Keratinocyte (primary cell): Measurements from ENCODE around the gene GRK5. TPM values are rescaled to one million over a fixed set of nuclear protein-coding genes. Genes with fewer than 3 reads are reported as not detected.
A peak's percentile ranks its signal among the peaks of the same experiment; 100 is the strongest.

Experiments
- DNase-seq: peaks from one replicate; pipeline ENCODE4 v3.0.0-alpha.2; 2011; ENCODE audit warnings: low read depth, missing footprints, low spot score
- FAIRE-seq: peaks from 2 replicates; lab custom pipeline; 2011; peaks lifted over from hg19 to GRCh38; lab: Jason Lieb, UNC
- H2AFZ ChIP-seq: 2 replicates; pipeline ENCODE4 v1.6.0; 2012; ENCODE audit warnings: low read length, control low read depth, inconsistent platforms; ENCODE audit not compliant: control insufficient read depth
- H3K27ac ChIP-seq: 2 replicates; pipeline ENCODE4 v1.5.1; 2011; ENCODE audit warnings: low read length; ENCODE audit not compliant: control insufficient read depth, insufficient read depth
- H3K27me3 ChIP-seq: 3 replicates; pipeline ENCODE4 v1.6.0; 2011; ENCODE audit warnings: low read length; ENCODE audit not compliant: control insufficient read depth, insufficient read depth; ENCODE audit errors: extremely low read depth
- H3K36me3 ChIP-seq, 2 experiments: 2 replicates in 1 of 2; 3 replicates in 1 of 2; pipeline ENCODE4 v1.5.1; 2011; ENCODE audit warnings: low read length in 2 of 2, mild to moderate bottlenecking in 1 of 2; ENCODE audit not compliant: control insufficient read depth in 2 of 2, insufficient read depth in 2 of 2; ENCODE audit errors: extremely low read depth in 1 of 2
- H3K4me1 ChIP-seq: 3 replicates; pipeline ENCODE4 v1.5.1; 2011; ENCODE audit warnings: low read length; ENCODE audit not compliant: control insufficient read depth, insufficient read depth; ENCODE audit errors: extremely low read depth
- H3K4me2 ChIP-seq: 3 replicates; pipeline ENCODE4 v1.6.0; 2011; ENCODE audit warnings: low read depth, low read length; ENCODE audit not compliant: control insufficient read depth, insufficient read depth; ENCODE audit errors: extremely low read depth
- H3K4me3 ChIP-seq, 3 experiments: fragments of 200-600 bp in 1 of 3; sonication (generic) in 1 of 3; 2 replicates in 2 of 3; 3 replicates in 1 of 3; pipeline ENCODE4 v1.5.1; 2011 to 2016; ENCODE audit warnings: low read length in 3 of 3, mild to moderate bottlenecking in 3 of 3, control low read depth in 2 of 3, inconsistent platforms in 1 of 3, low read depth in 1 of 3, mixed read lengths in 1 of 3, mixed run types in 1 of 3, moderate library complexity in 1 of 3; ENCODE audit not compliant: control insufficient read depth in 2 of 3, insufficient read depth in 2 of 3; ENCODE audit errors: extremely low read depth in 1 of 3
- H3K79me2 ChIP-seq: 2 replicates; pipeline ENCODE4 v1.6.0; 2012; ENCODE audit warnings: low read length; ENCODE audit not compliant: control insufficient read depth, insufficient read depth
- H3K9ac ChIP-seq: 3 replicates; pipeline ENCODE4 v1.6.0; 2011; ENCODE audit warnings: low read length; ENCODE audit not compliant: control insufficient read depth, insufficient read depth; ENCODE audit errors: extremely low read depth
- H3K9me1 ChIP-seq: 3 replicates; pipeline ENCODE4 v1.6.0; 2011; ENCODE audit warnings: low read length; ENCODE audit not compliant: control insufficient read depth, insufficient read depth; ENCODE audit errors: extremely low read depth
- H3K9me3 ChIP-seq: 2 replicates; pipeline ENCODE4 v1.5.1; 2012; ENCODE audit warnings: low read depth, low read length; ENCODE audit not compliant: control insufficient read depth
- H4K20me1 ChIP-seq: 3 replicates; pipeline ENCODE4 v1.6.0; 2011; ENCODE audit warnings: low read length; ENCODE audit not compliant: control insufficient read depth, insufficient read depth; ENCODE audit errors: extremely low read depth
- EZH2 ChIP-seq: IDR thresholded peaks from one replicate; pipeline ENCODE4 v1.6.1; 2012; ENCODE audit warnings: inconsistent platforms, mild to moderate bottlenecking, low read length, moderate library complexity
- dilution Hi-C: fragments of 300-500 bp; cut with MboI; formaldehyde crosslinking; loops from one replicate; pipeline ENCODE4 v1.7.0; 2020; ENCODE audit warnings: low sequenced_read_pairs; ENCODE audit not compliant: extremely low pct_ligation_motif_present
- polyA minus RNA-seq, 3 experiments: library from RNA; depleted of rRNA, polyadenylated mRNA; stranded (reverse); fragments of >200 nt; gene quantifications; 1 replicate in 1 of 3; 2 replicates in 1 of 3; 3 replicates in 1 of 3; pipeline ENCODE4 v1.2.3, GENCODE V29; 2011
- polyA plus RNA-seq, 5 experiments: library from polyadenylated mRNA; depleted of rRNA in 3 of 5; stranded (reverse) in 3 of 5; stranded (forward) in 1 of 5; unstranded in 1 of 5; fragments of >200 nt; gene quantifications; 1 replicate in 1 of 5; 2 replicates in 3 of 5; 3 replicates in 1 of 5; pipeline versions ENCODE4 v1.2.1 to v1.2.3, GENCODE V29; 2011 to 2012; ENCODE audit warnings: missing spikeins in 2 of 5, low read depth in 1 of 5, low replicate concordance in 1 of 5
- TF ChIP-seq, protein P1 (sequence below), 3 experiments: IDR thresholded peaks in 1 of 3; conservative IDR thresholded peaks in 1 of 3; optimal IDR thresholded peaks in 1 of 3; 2 replicates in 2 of 3; 3 replicates in 1 of 3; pipeline versions ENCODE3 to v1.5.1; 2011; ENCODE audit warnings: low read length in 3 of 3, mild to moderate bottlenecking in 3 of 3, moderate library complexity in 2 of 3, control low read depth in 1 of 3, inconsistent platforms in 1 of 3; ENCODE audit not compliant: insufficient read depth in 2 of 3; ENCODE audit errors: extremely low read depth in 1 of 3

GRK5 gene
- polyA plus RNA-seq (3.6 to 12.2 TPM (median 7.6 TPM) in 3 replicates), polyA minus RNA-seq (3.6 to 10.9 TPM (median 5.2 TPM) in 3 replicates)
- polyA plus RNA-seq (2011; ENCODE audit: low read depth), result 2.8 TPM
- polyA plus RNA-seq (2011; cell fraction: cytosol; rRNA removed), result 6.6 and 7.3 TPM in 2 replicates
- 6.1 and 8.2 TPM in 2 replicates for polyA plus RNA-seq (2011; cell fraction: nucleus; rRNA removed)
- polyA plus RNA-seq (2012; ENCODE audit: low replicate concordance), result 3.0 and 12.6 TPM in 2 replicates
- 3.5 TPM for polyA minus RNA-seq (2011; cell fraction: cytosol; rRNA and poly(A)+ RNA removed)
- 2.2 and 3.3 TPM in 2 replicates for polyA minus RNA-seq (2011; cell fraction: nucleus; rRNA and poly(A)+ RNA removed)

DNA sequence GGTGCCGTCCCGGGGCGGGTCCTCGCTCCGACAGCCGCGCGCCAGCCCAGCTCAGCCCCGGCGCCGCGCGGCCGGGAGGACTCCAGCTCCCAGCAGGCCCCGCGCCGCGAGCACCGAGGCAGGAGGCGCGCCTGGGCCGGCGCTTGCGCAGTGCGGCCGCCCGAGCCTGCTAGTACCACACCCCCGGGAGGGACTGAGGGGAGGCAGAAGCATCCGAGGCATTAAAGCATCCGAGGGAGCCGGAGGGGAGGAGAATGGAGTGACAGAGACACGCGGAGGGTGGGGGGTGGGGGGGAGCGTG lies at the start of gene GRK5:
Gene GRK5 (plus strand): TSS at position 206 of the 301 bp plus-strand sequence. CDS start 347 bp downstream, outside the sequence.
- Histone ChIP-seq H3K4me1 (peaks cover 45% of the 10 kb centered on the region), H3K36me3 (no peaks in the 10 kb centered on the region), H3K9me3 (no peaks in the 10 kb centered on the region), H3K27me3 (no peaks in the 10 kb centered on the region), H3K9me1 (no peaks in the 10 kb centered on the region), H3K4me2 (peak within 1 kb of the TSS; percentile 91), H3K27ac (peak within 1 kb of the TSS; percentile 62), H3K79me2 (peaks cover 16% of the 10 kb centered on the region), H3K4me3 (peak within 1 kb of the TSS; percentile 63 to 94 (median 91)), H2AFZ (peak within 1 kb of the TSS; percentile 78), H4K20me1 (no peaks in the 10 kb centered on the region), H3K9ac (peak within 1 kb of the TSS; percentile 70)
- TF ChIP-seq, protein P1, sequence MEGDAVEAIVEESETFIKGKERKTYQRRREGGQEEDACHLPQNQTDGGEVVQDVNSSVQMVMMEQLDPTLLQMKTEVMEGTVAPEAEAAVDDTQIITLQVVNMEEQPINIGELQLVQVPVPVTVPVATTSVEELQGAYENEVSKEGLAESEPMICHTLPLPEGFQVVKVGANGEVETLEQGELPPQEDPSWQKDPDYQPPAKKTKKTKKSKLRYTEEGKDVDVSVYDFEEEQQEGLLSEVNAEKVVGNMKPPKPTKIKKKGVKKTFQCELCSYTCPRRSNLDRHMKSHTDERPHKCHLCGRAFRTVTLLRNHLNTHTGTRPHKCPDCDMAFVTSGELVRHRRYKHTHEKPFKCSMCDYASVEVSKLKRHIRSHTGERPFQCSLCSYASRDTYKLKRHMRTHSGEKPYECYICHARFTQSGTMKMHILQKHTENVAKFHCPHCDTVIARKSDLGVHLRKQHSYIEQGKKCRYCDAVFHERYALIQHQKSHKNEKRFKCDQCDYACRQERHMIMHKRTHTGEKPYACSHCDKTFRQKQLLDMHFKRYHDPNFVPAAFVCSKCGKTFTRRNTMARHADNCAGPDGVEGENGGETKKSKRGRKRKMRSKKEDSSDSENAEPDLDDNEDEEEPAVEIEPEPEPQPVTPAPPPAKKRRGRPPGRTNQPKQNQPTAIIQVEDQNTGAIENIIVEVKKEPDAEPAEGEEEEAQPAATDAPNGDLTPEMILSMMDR (optimal IDR thresholded peaks at IDR 0.05 in 1 of 3, IDR thresholded peaks at IDR 0.05 in 1 of 3, conservative IDR thresholded peaks at IDR 0.05 in 1 of 3; ENCODE audit: extremely low read depth in 1 of 3, insufficient read depth in 2 of 3, low read length in 3 of 3), result no peak
- TF ChIP-seq EZH2, result no peak
- DNase-seq (peak; percentile 65), FAIRE-seq (peak; percentile 52)
- dilution Hi-C loops, result loop anchor here (25.0 kb wide), 1 partner anchor 205 kb away; no protein-coding TSS in a partner anchor

DNA sequence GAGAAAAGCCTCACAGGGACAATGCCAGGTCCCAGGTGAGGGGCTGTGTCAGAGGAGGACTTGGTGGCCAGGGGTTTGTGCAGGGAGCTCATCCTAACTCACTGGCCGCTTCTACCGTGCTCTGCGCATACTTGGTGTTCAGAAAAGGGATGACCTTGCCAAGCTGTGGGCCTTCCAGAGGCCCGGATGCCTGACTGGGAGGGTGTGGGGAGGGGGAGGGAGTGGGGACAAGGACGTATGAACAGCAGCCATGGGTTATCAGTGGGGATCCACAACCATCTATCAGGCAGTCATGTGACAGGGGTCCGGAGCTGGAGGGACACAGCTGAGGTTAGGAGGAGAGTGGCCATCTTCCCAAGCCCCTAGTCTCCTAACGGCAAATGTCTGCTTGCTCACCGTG lies 48.0 kb upstream of the GRK5 start:
- Histone ChIP-seq H3K9me1 (no peaks in the 10 kb centered on the region), H3K4me3 (no peak overlapping the region), H4K20me1 (no peaks in the 10 kb centered on the region), H3K9ac (no peak overlapping the region), H3K4me2 (no peak overlapping the region), H2AFZ (no peak overlapping the region), H3K79me2 (no peaks in the 10 kb centered on the region), H3K9me3 (no peaks in the 10 kb centered on the region), H3K4me1 (peaks cover 7% of the 10 kb centered on the region), H3K27ac (no peak overlapping the region), H3K27me3 (no peaks in the 10 kb centered on the region), H3K36me3 (peaks cover 29 to 31% of the 10 kb centered on the region in 2 experiments)
- FAIRE-seq (no peak), DNase-seq (no peak)
- dilution Hi-C loops, result no loop called here
- TF ChIP-seq, protein P1 (optimal IDR thresholded peaks at IDR 0.05 in 1 of 3, IDR thresholded peaks at IDR 0.05 in 1 of 3, conservative IDR thresholded peaks at IDR 0.05 in 1 of 3; ENCODE audit: extremely low read depth in 1 of 3, insufficient read depth in 2 of 3, low read length in 3 of 3), result no peak
- no peak for TF ChIP-seq EZH2
